H1 (cell line): ENCODE measurements around the gene PDRG1. TPM values are rescaled to one million over a fixed set of nuclear protein-coding genes. Genes with fewer than 3 reads are reported as not detected.

Experiments used
- CTCF ChIA-PET: fragments of 300-600 bp; sonication (Branson Sonifier 250); formaldehyde crosslinking; loops from one replicate; lab custom pipeline; 2021; ENCODE audit not compliant: partially characterized antibody; lab: Charles Lee
- POLR2A ChIA-PET: fragments of 300-600 bp; sonication (Branson Sonifier 250); formaldehyde crosslinking; loops from one replicate; lab custom pipeline; 2021; ENCODE audit warnings: inconsistent platforms; ENCODE audit not compliant: partially characterized antibody; lab: Charles Lee
- DNase-seq, 2 experiments: peaks; one replicate each; pipeline versions ENCODE4 v3.0.0 to v3.0.0-alpha.2; 2010 to 2022; ENCODE audit warnings: low spot score in 2 of 2, low read depth in 1 of 2, mixed read lengths in 1 of 2
- FAIRE-seq: peaks from 2 replicates; lab custom pipeline; 2011; peaks lifted over from hg19 to GRCh38; lab: Jason Lieb, UNC
- H2AFZ ChIP-seq: 2 replicates; pipeline ENCODE4 v1.8.1; 2012; ENCODE audit warnings: low read length, inconsistent platforms
- H2AK5ac ChIP-seq: 2 replicates; pipeline ENCODE4 v1.6.1; 2013; ENCODE audit warnings: low read depth, low read length
- H2BK120ac ChIP-seq: replicated peaks from 2 replicates; pipeline ENCODE3; 2013; ENCODE audit warnings: low read depth, low read length, inconsistent platforms
- H2BK12ac ChIP-seq: 2 replicates; pipeline ENCODE4 v1.6.1; 2013; ENCODE audit warnings: low read depth, low read length
- H2BK15ac ChIP-seq: 2 replicates; pipeline ENCODE4 v1.6.1; 2013; ENCODE audit warnings: low read length
- H2BK20ac ChIP-seq: 2 replicates; pipeline ENCODE4 v1.6.1; 2013; ENCODE audit warnings: low read length
- H2BK5ac ChIP-seq: 2 replicates; pipeline ENCODE4 v1.6.1; 2013; ENCODE audit warnings: low read depth, low read length
- H3K14ac ChIP-seq: 2 replicates; pipeline ENCODE4 v1.6.1; 2013; ENCODE audit warnings: inconsistent platforms; ENCODE audit not compliant: insufficient read length
- H3K18ac ChIP-seq: 2 replicates; pipeline ENCODE4 v1.6.1; 2013; ENCODE audit warnings: low read length; ENCODE audit errors: extremely low read depth
- H3K23ac ChIP-seq: 2 replicates; pipeline ENCODE4 v1.6.1; 2013; ENCODE audit warnings: inconsistent platforms; ENCODE audit not compliant: insufficient read length
- H3K23me2 ChIP-seq: 2 replicates; pipeline ENCODE4 v1.6.1; 2013; ENCODE audit warnings: low read depth, low read length
- H3K27ac ChIP-seq: 2 replicates; pipeline ENCODE4 v1.6.1; 2011; ENCODE audit warnings: low read depth, low read length, inconsistent platforms
- H3K27me3 ChIP-seq, 4 experiments: replicated peaks in 1 of 4; 1 replicate in 1 of 4; 2 replicates in 3 of 4; pipeline versions ENCODE4 v1.6.1 to v1.8.1; 2011 to 2013; ENCODE audit warnings: low read length in 3 of 4, mild to moderate bottlenecking in 3 of 4, inconsistent platforms in 2 of 4, mixed read lengths in 2 of 4, moderate library complexity in 1 of 4; ENCODE audit not compliant: control insufficient read depth in 3 of 4, insufficient read depth in 3 of 4; ENCODE audit errors: extremely low read depth in 1 of 4
- H3K36me3 ChIP-seq, 4 experiments: 2 replicates each; pipeline versions ENCODE4 v1.6.1 to v1.8.1; 2011 to 2013; ENCODE audit warnings: mild to moderate bottlenecking in 4 of 4, low read length in 3 of 4, moderate library complexity in 2 of 4, control low read depth in 1 of 4, inconsistent platforms in 1 of 4; ENCODE audit not compliant: insufficient read depth in 4 of 4, control insufficient read depth in 2 of 4
- H3K4ac ChIP-seq: replicated peaks from 2 replicates; pipeline ENCODE3; 2013; ENCODE audit warnings: low read length, low read depth, mixed read lengths, inconsistent platforms; ENCODE audit not compliant: insufficient read length
- H3K4me1 ChIP-seq, 4 experiments: replicated peaks in 1 of 4; 1 replicate in 1 of 4; 2 replicates in 3 of 4; pipeline versions ENCODE4 v1.6.1 to v1.8.1; 2011 to 2013; ENCODE audit warnings: low read length in 3 of 4, inconsistent platforms in 2 of 4, mixed read lengths in 1 of 4; ENCODE audit not compliant: insufficient read depth in 4 of 4, control insufficient read depth in 3 of 4
- H3K4me2 ChIP-seq, 2 experiments: 2 replicates each; pipeline versions ENCODE4 v1.6.1 to v1.8.1; 2011 to 2013; ENCODE audit warnings: low read depth in 2 of 2, low read length in 2 of 2, control low read depth in 1 of 2, inconsistent platforms in 1 of 2, mild to moderate bottlenecking in 1 of 2; ENCODE audit not compliant: insufficient read depth in 1 of 2
- H3K4me3 ChIP-seq, 4 experiments: fragments of 200-600, 300-600 bp in 1 of 4; sonication (generic), shearing (Covaris generic), sonication (Bioruptor Twin) in 1 of 4; 2 replicates each; pipeline versions ENCODE4 v1.5.1 to v1.8.1; 2011 to 2016; ENCODE audit warnings: low read length in 4 of 4, low read depth in 3 of 4, control low read depth in 2 of 4, inconsistent platforms in 2 of 4, mild to moderate bottlenecking in 2 of 4, mixed read lengths in 1 of 4, moderate library complexity in 1 of 4; ENCODE audit not compliant: insufficient read depth in 2 of 4; ENCODE audit errors: extremely low read depth in 1 of 4
- H3K56ac ChIP-seq: replicated peaks from 2 replicates; pipeline ENCODE3; 2013; ENCODE audit warnings: low read depth, mild to moderate bottlenecking, mixed read lengths, low read length, inconsistent platforms; ENCODE audit not compliant: insufficient read length
- H3K79me1 ChIP-seq: 2 replicates; pipeline ENCODE4 v1.6.1; 2013; ENCODE audit warnings: low read depth, low read length, control low read depth
- H3K79me2 ChIP-seq, 2 experiments: 2 replicates each; pipeline versions ENCODE4 v1.6.1 to v1.8.1; 2012 to 2013; ENCODE audit warnings: low read length in 2 of 2, mild to moderate bottlenecking in 2 of 2, inconsistent platforms in 1 of 2; ENCODE audit not compliant: insufficient read depth in 2 of 2, control insufficient read depth in 1 of 2
- H3K9ac ChIP-seq, 4 experiments: replicated peaks in 1 of 4; 1 replicate in 1 of 4; 2 replicates in 3 of 4; pipeline versions ENCODE4 v1.6.1 to v1.8.1; 2011 to 2013; ENCODE audit warnings: low read depth in 3 of 4, low read length in 3 of 4, control low read depth in 2 of 4, mild to moderate bottlenecking in 2 of 4, moderate library complexity in 2 of 4, inconsistent platforms in 1 of 4; ENCODE audit errors: extremely low read depth in 1 of 4
- H3K9me3 ChIP-seq, 2 experiments: 2 replicates each; pipeline versions ENCODE4 v1.6.1 to v1.8.1; 2012 to 2013; ENCODE audit warnings: mild to moderate bottlenecking in 2 of 2, moderate library complexity in 2 of 2, control low read depth in 1 of 2, inconsistent platforms in 1 of 2, low read depth in 1 of 2, low read length in 1 of 2, mixed read lengths in 1 of 2; ENCODE audit not compliant: insufficient read depth in 2 of 2
- H4K20me1 ChIP-seq, 2 experiments: replicated peaks in 1 of 2; 2 replicates each; pipeline versions ENCODE3 to v1.8.1; 2011 to 2013; ENCODE audit warnings: inconsistent platforms in 2 of 2, low read length in 2 of 2, mild to moderate bottlenecking in 1 of 2; ENCODE audit not compliant: insufficient read depth in 2 of 2, control insufficient read depth in 1 of 2
- H4K5ac ChIP-seq: 2 replicates; pipeline ENCODE4 v1.6.1; 2013; ENCODE audit warnings: low read length, low read depth, mixed read lengths, inconsistent platforms; ENCODE audit not compliant: insufficient read length
- H4K8ac ChIP-seq: 2 replicates; pipeline ENCODE4 v1.8.0; 2013; ENCODE audit warnings: mild to moderate bottlenecking, moderate library complexity, low read length, inconsistent platforms; ENCODE audit not compliant: insufficient read depth; ENCODE audit errors: extremely low read depth
- H4K91ac ChIP-seq: replicated peaks from 2 replicates; pipeline ENCODE3; 2013; ENCODE audit warnings: low read length, mixed read lengths, inconsistent platforms; ENCODE audit not compliant: insufficient read length
- CHD1 ChIP-seq: IDR thresholded peaks from 2 replicates; pipeline ENCODE4 v1.6.1; 2012; ENCODE audit warnings: low read depth, low read length, improper control_type of control experiment
- HDAC6 ChIP-seq: IDR thresholded peaks from one replicate; pipeline ENCODE4 v1.7.1; 2012; ENCODE audit warnings: low read depth, mild to moderate bottlenecking, inconsistent platforms, low read length, moderate library complexity
- KDM1A ChIP-seq: fragments of 200-600, 300-600 bp; sonication (generic); IDR thresholded peaks from 2 replicates; pipeline ENCODE4 v1.7.1; 2016; ENCODE audit warnings: mild to moderate bottlenecking, low read length, borderline replicate concordance
- WGBS, 2 experiments: shearing (Covaris generic) in 1 of 2; methylation state at CpG; one replicate each; pipeline versions ENCODE4 v1.1.6 to v1.1.7; 2013 to 2015; ENCODE audit warnings: low lambda C conversion rate in 2 of 2, mixed read lengths in 2 of 2, inconsistent platforms in 1 of 2, low coverage in 1 of 2, missing lambda C conversion rate in 1 of 2; ENCODE audit not compliant: insufficient replicate concordance in 2 of 2, insufficient coverage in 1 of 2, insufficient read length in 1 of 2; ENCODE audit errors: extremely low coverage in 1 of 2, missing lambda C conversion rate in 1 of 2; 5-methylcytosine and 5-hydroxymethylcytosine counted together
- polyA plus RNA-seq, 7 experiments: library from polyadenylated mRNA; depleted of rRNA in 3 of 7; stranded (reverse) in 5 of 7; unstranded in 2 of 7; fragments of >200 nt in 5 of 7; fragments of 200-250 nt in 2 of 7; gene quantifications; 1 replicate in 5 of 7; 2 replicates in 1 of 7; 4 replicates in 1 of 7; pipeline versions ENCODE4 v1.2.1 to v1.2.3, GENCODE V29; 2011 to 2013; ENCODE audit warnings: missing spikeins in 2 of 7, mixed read lengths in 2 of 7
- total RNA-seq: library from RNA; stranded (reverse); fragmentation: NEBNext Ultra II Directional; extraction: Animal tissue kit (Norgen Biotek cat#: 25700); gene quantifications from 2 replicates; pipeline ENCODE4 v1.2.1, GENCODE V29; 2021

The PDRG1 gene
- total and polyA plus RNA-seq, 2 of the 8 experiments (the other 6 are each of a cell fraction or from before 2014, with no cell fraction given): 14.2 to 20.8 TPM

GRCh38 chr20:31969991-31970390, 18.1 kb upstream of the PDRG1 start:
- peaks cover 3 to 5% of the 10 kb centered on the region in 2 experiments for H4K20me1 ChIP-seq
- FAIRE-seq (no peak), DNase-seq (no peak)
- peaks cover 3% of the 10 kb centered on the region; the same call in 1 of the 2 replicates for H3K23me2 ChIP-seq
- no peak overlapping the region for H4K8ac ChIP-seq
- H3K14ac ChIP-seq: no peak overlapping the region
- H3K4me2 ChIP-seq: no peak overlapping the region
- H3K4me3 ChIP-seq: no peak overlapping the region
- H3K9ac ChIP-seq: no peak overlapping the region
- no peak overlapping the region for H2BK5ac ChIP-seq
- no peak overlapping the region for H3K18ac ChIP-seq
- TF ChIP-seq CHD1 (no peak), HDAC6 (no peak), KDM1A (no peak)
- H3K27ac ChIP-seq: no peak overlapping the region
- ChIA-PET POLR2A (interaction anchor here (1.4 to 1.8 kb wide), 2 partner anchors 18 to 61 kb away, joined by 3 to 8 read pairs; partner anchors contain the start of gene PDRG1), CTCF (interaction anchor here (1.0 to 2.7 kb wide), 11 partner anchors 18 to 123 kb away, joined by 3 to 13 read pairs (median 5); partner anchors contain the start of gene PDRG1)
- no peaks in the 10 kb centered on the region for H3K79me2 ChIP-seq
- no peak overlapping the region for H4K5ac ChIP-seq
- H3K27me3 ChIP-seq: peaks cover 0 to 8% (median 2%) of the 10 kb centered on the region in 4 experiments; a peak in 5 of 7 replicates
- WGBS, 2 experiments: 78% methylated on average over 5 of the region's 5 CpGs; no CpG with 5 or more reads in 1 of the 2 experiments
- H2BK20ac ChIP-seq: no peak overlapping the region
- H2BK120ac ChIP-seq: no peak overlapping the region
- peaks cover 0 to 18% (median 13%) of the 10 kb centered on the region in 4 experiments; a peak in 6 of 7 replicates for H3K4me1 ChIP-seq
- H3K4ac ChIP-seq: no peak overlapping the region
- H3K79me1 ChIP-seq: no peaks in the 10 kb centered on the region
- H3K36me3 ChIP-seq: no peaks in the 10 kb centered on the region
- H2AFZ ChIP-seq: no peak overlapping the region
- no peak overlapping the region for H2BK15ac ChIP-seq
- no peak overlapping the region for H3K23ac ChIP-seq
- H4K91ac ChIP-seq: no peak overlapping the region
- H2AK5ac ChIP-seq: no peak overlapping the region
- no peak overlapping the region for H2BK12ac ChIP-seq
- no peaks in the 10 kb centered on the region for H3K9me3 ChIP-seq
- H3K56ac ChIP-seq: no peak overlapping the region
